ENCODE data around the gene FECH. TPM values are rescaled to one million over a fixed set of nuclear protein-coding genes. Genes with fewer than 3 reads are reported as not detected.

The FECH gene
- total and polyA plus RNA-seq, 10 of the 15 experiments (the other 5 are each of a cell fraction or from before 2014, with no cell fraction given): 9.9 to 50.0 (median 30.1) TPM

DNA sequence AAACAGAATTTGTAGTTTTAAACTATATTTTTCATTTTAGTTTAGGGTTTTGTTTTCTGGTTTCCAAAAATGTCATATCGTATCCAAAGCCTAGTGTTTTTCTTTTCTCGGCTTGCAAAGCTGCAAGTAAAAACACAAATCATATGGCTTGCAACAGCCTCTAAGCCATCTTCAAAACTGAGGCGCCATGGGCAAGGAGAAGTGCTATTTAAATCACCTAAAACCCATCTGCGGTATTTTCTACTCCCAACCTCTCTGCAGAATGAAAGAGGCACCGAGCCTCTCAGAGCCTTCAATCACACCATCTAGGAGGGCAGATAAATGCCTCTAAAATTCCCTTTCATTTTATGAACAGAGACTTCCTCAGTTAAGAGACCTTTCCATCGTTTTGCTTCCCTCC, 25.2 kb downstream of the FECH start:
- H3K79me2 ChIP-seq (ENCODE audit: control insufficient read depth, insufficient read depth, low read length): no peaks in the 10 kb centered on the region
- BruUV-seq (replicated peaks): no TSS peak
- no peak overlapping the region for H3K27ac ChIP-seq (ENCODE audit: control insufficient read depth, insufficient read depth)
- H3K4me3 ChIP-seq: no peak overlapping the region
- H3K9me3 ChIP-seq (replicated peaks; ENCODE audit: control insufficient read depth, insufficient read depth, low read length): no peaks in the 10 kb centered on the region
- no peak overlapping the region for H3K9ac ChIP-seq (ENCODE audit: control insufficient read depth, insufficient read depth, low read length)
- TF ChIP-seq PML (IDR thresholded peaks at IDR 0.05; ENCODE audit: low read length) (no peak), ZNF217 (IDR thresholded peaks at IDR 0.05) (no peak), ATF2 (IDR thresholded peaks at IDR 0.05; ENCODE audit: low read length) (no peak), CREB1 (IDR thresholded peaks at IDR 0.05; ENCODE audit: low read depth) (no peak), NBN (IDR thresholded peaks at IDR 0.05) (no peak), BACH1 (IDR thresholded peaks at IDR 0.05; ENCODE audit: borderline replicate concordance) (no peak), ATF7 (IDR thresholded peaks at IDR 0.05; ENCODE audit: low read depth) (no peak), SREBF1 (IDR thresholded peaks at IDR 0.05; ENCODE audit: low read length) (no peak)
- TF ChIP-seq, protein P1, sequence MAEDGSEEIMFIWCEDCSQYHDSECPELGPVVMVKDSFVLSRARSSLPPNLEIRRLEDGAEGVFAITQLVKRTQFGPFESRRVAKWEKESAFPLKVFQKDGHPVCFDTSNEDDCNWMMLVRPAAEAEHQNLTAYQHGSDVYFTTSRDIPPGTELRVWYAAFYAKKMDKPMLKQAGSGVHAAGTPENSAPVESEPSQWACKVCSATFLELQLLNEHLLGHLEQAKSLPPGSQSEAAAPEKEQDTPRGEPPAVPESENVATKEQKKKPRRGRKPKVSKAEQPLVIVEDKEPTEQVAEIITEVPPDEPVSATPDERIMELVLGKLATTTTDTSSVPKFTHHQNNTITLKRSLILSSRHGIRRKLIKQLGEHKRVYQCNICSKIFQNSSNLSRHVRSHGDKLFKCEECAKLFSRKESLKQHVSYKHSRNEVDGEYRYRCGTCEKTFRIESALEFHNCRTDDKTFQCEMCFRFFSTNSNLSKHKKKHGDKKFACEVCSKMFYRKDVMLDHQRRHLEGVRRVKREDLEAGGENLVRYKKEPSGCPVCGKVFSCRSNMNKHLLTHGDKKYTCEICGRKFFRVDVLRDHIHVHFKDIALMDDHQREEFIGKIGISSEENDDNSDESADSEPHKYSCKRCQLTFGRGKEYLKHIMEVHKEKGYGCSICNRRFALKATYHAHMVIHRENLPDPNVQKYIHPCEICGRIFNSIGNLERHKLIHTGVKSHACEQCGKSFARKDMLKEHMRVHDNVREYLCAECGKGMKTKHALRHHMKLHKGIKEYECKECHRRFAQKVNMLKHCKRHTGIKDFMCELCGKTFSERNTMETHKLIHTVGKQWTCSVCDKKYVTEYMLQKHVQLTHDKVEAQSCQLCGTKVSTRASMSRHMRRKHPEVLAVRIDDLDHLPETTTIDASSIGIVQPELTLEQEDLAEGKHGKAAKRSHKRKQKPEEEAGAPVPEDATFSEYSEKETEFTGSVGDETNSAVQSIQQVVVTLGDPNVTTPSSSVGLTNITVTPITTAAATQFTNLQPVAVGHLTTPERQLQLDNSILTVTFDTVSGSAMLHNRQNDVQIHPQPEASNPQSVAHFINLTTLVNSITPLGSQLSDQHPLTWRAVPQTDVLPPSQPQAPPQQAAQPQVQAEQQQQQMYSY (CRISPR knock-in tag; IDR thresholded peaks at IDR 0.05): no peak
- peaks cover 0 to 19% of the 10 kb centered on the region in 2 experiments; a peak in 2 of 4 replicates for H3K36me3 ChIP-seq (ENCODE audit: control insufficient read depth in 2 of 2, insufficient read depth in 2 of 2, low read length in 1 of 2)
- in situ Hi-C loops (cut with MboI): no loop called here
- DNase-seq (ENCODE audit: low read depth, low spot score): no peak
- FAIRE-seq: no peak
- ChIA-PET CTCF (interaction anchor here (0.6 to 6.9 kb wide), 18 partner anchors 8 to 910 kb away, joined by 3 to 54 read pairs (median 6); partner anchors contain the start of gene WDR7), SMC1A (ENCODE audit: uncharacterized antibody, unreplicated experiment) (interaction anchor here (1.2 to 2.1 kb wide), 8 partner anchors 7 to 913 kb away, joined by 3 to 10 read pairs (median 4); no protein-coding TSS in a partner anchor), RAD21 (ENCODE audit: unreplicated experiment) (interaction anchor here (1.4 to 2.9 kb wide), 2 partner anchors 692 to 812 kb away, joined by 6 to 12 read pairs; no protein-coding TSS in a partner anchor), POLR2A (no interaction called here)
- no peak overlapping the region for H2AFZ ChIP-seq (ENCODE audit: control insufficient read depth, low read depth, low read length)
- H3K4me2 ChIP-seq (ENCODE audit: control insufficient read depth, insufficient read depth): no peak overlapping the region
- H4K20me1 ChIP-seq (ENCODE audit: control insufficient read depth, insufficient read depth): no peaks in the 10 kb centered on the region
- H3K4me1 ChIP-seq (ENCODE audit: control insufficient read depth, insufficient read depth, low read length): no peaks in the 10 kb centered on the region
- intact Hi-C loops (cut with micrococcal nuclease; ENCODE audit: unreplicated experiment): loop anchor here (1.0 to 5.0 kb wide), 4 partner anchors 114 to 813 kb away; no protein-coding TSS in a partner anchor
- no peak for ATAC-seq
- 86% methylated on average over 6 of the region's 6 CpGs for WGBS (ENCODE audit: insufficient coverage, insufficient replicate concordance, low lambda C conversion rate, missing lambda C conversion rate)
- H3K27me3 ChIP-seq (replicated peaks in 1 of 2; ENCODE audit: control insufficient read depth in 2 of 2, insufficient read depth in 2 of 2, low read length in 1 of 2): no peaks in the 10 kb centered on the region

Data from GM12878 (cell line).